ENCODE measurements around the gene PRMT3. TPM values are rescaled to one million over a fixed set of nuclear protein-coding genes. Genes with fewer than 3 reads are reported as not detected.
A peak's percentile ranks its signal among the peaks of the same experiment; 100 is the strongest.
"Not testable (repeated sequence)": the region's sequence is repeated elsewhere in the genome, so short reads cannot be mapped to it uniquely, and the experiment has no call there.

The PRMT3 gene
- total and polyA plus RNA-seq, 3 experiments from 2014 or later, result 5.4 to 54.4 (median 50.0) TPM

GRCh38 chr11:20376162-20376730, 11.3 kb upstream of the PRMT3 start:
- Mint-ChIP-seq H3K9me3 (no peaks in the 10 kb centered on the region), H3K27ac (peak overlapping the region in 1 of 8 donors; percentile 46)
- POLR2A ChIA-PET, result no interaction called here

DNA sequence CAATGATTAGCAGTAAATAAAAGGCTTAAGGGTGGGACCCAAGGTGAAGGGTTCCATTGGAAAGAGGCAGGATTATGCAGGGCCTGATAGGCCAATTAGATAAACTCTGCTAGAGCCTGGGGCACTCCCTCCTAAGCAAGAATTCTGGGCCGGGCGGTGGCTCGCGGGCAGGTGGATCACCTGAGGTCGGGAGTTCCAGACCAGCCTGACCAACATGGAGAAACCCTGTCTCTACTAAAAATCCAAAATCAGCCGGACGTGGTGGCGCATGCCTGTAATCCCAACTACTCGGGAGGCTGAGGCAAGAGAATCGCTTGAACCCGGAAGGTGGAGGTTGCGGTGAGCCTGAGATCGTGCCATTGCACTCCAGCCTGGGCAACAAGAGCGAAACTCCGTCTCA, 1.5 kb upstream of the PRMT3 start:
- H3K27ac ChIP-seq (ENCODE audit: low read depth, low read length); H3K9me3 Mint-ChIP-seq; H3K4me3 ChIP-seq (ENCODE audit: low read length); H3K9me3 ChIP-seq (ENCODE audit: low read length); H3K36me3 ChIP-seq (ENCODE audit: insufficient read depth, low read length); H3K27me3 ChIP-seq (ENCODE audit: insufficient read depth, low read length, poor library complexity, severe bottlenecking); POLR2A ChIA-PET; H3K27me3 Mint-ChIP-seq: not testable (repeated sequence)
- H3K36me3 Mint-ChIP-seq, result peaks cover 0 to 40% (median 8%) of the 10 kb centered on the region in 3 donors
- CTCF ChIA-PET, result interaction anchor here (1.0 to 2.0 kb wide), 4 partner anchors 11 to 726 kb away, joined by 3 to 5 read pairs (median 3); no protein-coding TSS in a partner anchor
- H3K4me3 Mint-ChIP-seq, result peak overlapping the region; percentile 42 to 99 (median 98)
- peak overlapping the region in 7 of 8 donors; percentile 61 to 100 (median 99) for H3K27ac Mint-ChIP-seq
- H3K4me1 ChIP-seq (ENCODE audit: insufficient read depth, low read length), result peaks cover 21% of the 10 kb centered on the region
- H3K4me1 Mint-ChIP-seq, result peaks cover 23 to 39% (median 32%) of the 10 kb centered on the region in 3 donors
- peak in 1 of 5 donors; percentile 49 for DNase-seq

More at GRCh38 chr11:20376162-20376730, 11.3 kb upstream of the PRMT3 start:
- H3K4me1 Mint-ChIP-seq, result peaks cover 0 to 9% (median 8%) of the 10 kb centered on the region in 3 donors
- H3K4me3 Mint-ChIP-seq, result no peak overlapping the region
- DNase-seq, result no peak
- H3K36me3 Mint-ChIP-seq, result peaks cover 0 to 74% (median 8%) of the 10 kb centered on the region in 3 donors
- H3K36me3 ChIP-seq (ENCODE audit: insufficient read depth, low read length), result peaks cover 7% of the 10 kb centered on the region
- no peaks in the 10 kb centered on the region for H3K27me3 Mint-ChIP-seq
- no peaks in the 10 kb centered on the region for H3K9me3 ChIP-seq (ENCODE audit: low read length)
- H3K27ac ChIP-seq (ENCODE audit: low read depth, low read length), result no peak overlapping the region
- H3K4me1 ChIP-seq (ENCODE audit: insufficient read depth, low read length), result no peaks in the 10 kb centered on the region
- CTCF ChIA-PET, result no interaction called here
- no peaks in the 10 kb centered on the region for H3K27me3 ChIP-seq (ENCODE audit: insufficient read depth, low read length, poor library complexity, severe bottlenecking)
- H3K4me3 ChIP-seq (ENCODE audit: low read length), result no peak overlapping the region

GRCh38 chr11:20388096-20389055, 860 bp downstream of the PRMT3 start:
- Histone ChIP-seq H3K4me3 (ENCODE audit: low read length) (peak overlapping the region; percentile 79), H3K36me3 (ENCODE audit: insufficient read depth, low read length) (peaks cover 5% of the 10 kb centered on the region), H3K9me3 (ENCODE audit: low read length) (no peaks in the 10 kb centered on the region), H3K27me3 (ENCODE audit: insufficient read depth, low read length, poor library complexity, severe bottlenecking) (no peaks in the 10 kb centered on the region), H3K4me1 (ENCODE audit: insufficient read depth, low read length) (peaks cover 21% of the 10 kb centered on the region), H3K27ac (ENCODE audit: low read depth, low read length) (peak overlapping the region; percentile 95)
- Mint-ChIP-seq H3K4me1 (peaks cover 23 to 41% (median 37%) of the 10 kb centered on the region in 3 donors), H3K36me3 (peaks cover 0 to 38% (median 7%) of the 10 kb centered on the region in 3 donors), H3K4me3 (peak overlapping the region; percentile 95 to 99 (median 98)), H3K27ac (peak overlapping the region; percentile 84 to 100 (median 98)), H3K27me3 (peaks cover 0 to 3% of the 10 kb centered on the region in 2 donors), H3K9me3 (no peaks in the 10 kb centered on the region)
- CTCF ChIA-PET, result interaction anchor here (0.8 to 1.0 kb wide), 2 partner anchors 9 to 12 kb away, joined by 3 to 4 read pairs; no protein-coding TSS in a partner anchor
- no peak for DNase-seq
- POLR2A ChIA-PET, result no interaction called here

DNA sequence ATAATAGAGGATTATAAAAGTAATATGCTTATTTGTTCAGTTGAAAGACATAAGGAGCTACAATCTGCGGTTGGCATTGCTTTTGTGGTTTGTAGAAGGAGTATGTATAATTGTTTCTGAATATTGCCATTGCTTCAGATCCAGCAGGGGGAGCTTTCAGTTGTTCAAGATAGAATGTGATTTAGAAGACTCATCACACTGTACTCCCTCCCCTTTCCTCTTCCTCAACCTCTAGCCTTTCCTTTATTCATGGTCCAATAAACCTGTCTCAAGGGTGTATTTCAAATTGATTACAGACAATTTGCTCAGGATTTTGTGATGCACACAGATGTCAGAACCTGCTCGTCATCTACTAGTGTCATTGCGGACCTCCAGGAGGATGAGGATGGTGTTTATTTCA, 9.8 kb downstream of the PRMT3 start:
- Histone ChIP-seq H3K27ac (ENCODE audit: low read depth, low read length) (no peak overlapping the region), H3K4me3 (ENCODE audit: low read length) (no peak overlapping the region), H3K4me1 (ENCODE audit: insufficient read depth, low read length) (no peaks in the 10 kb centered on the region), H3K36me3 (ENCODE audit: insufficient read depth, low read length) (peaks cover 9% of the 10 kb centered on the region), H3K9me3 (ENCODE audit: low read length) (no peaks in the 10 kb centered on the region), H3K27me3 (ENCODE audit: insufficient read depth, low read length, poor library complexity, severe bottlenecking) (no peaks in the 10 kb centered on the region)
- Mint-ChIP-seq H3K27me3 (no peaks in the 10 kb centered on the region), H3K4me3 (no peak overlapping the region), H3K9me3 (no peaks in the 10 kb centered on the region), H3K36me3 (peaks cover 0 to 69% (median 20%) of the 10 kb centered on the region in 3 donors), H3K27ac (peak overlapping the region in 2 of 8 donors; percentile 3 to 4), H3K4me1 (peaks cover 8 to 23% (median 17%) of the 10 kb centered on the region in 3 donors)
- POLR2A ChIA-PET, result no interaction called here
- peak in 3 of 5 donors; percentile 15 to 49 (median 23) for DNase-seq
- CTCF ChIA-PET, result interaction anchor here (0.7 to 1.9 kb wide), 7 partner anchors 8 to 32 kb away, joined by 3 to 5 read pairs (median 3); no protein-coding TSS in a partner anchor

- H3K27me3 ChIP-seq (ENCODE audit: insufficient read depth, low read length, poor library complexity, severe bottlenecking), result no peaks in the 10 kb centered on the region
- H3K9me3 ChIP-seq (ENCODE audit: low read length), result no peaks in the 10 kb centered on the region
- no peak overlapping the region for H3K27ac Mint-ChIP-seq
- peaks cover 8% of the 10 kb centered on the region for H3K36me3 ChIP-seq (ENCODE audit: insufficient read depth, low read length)
- peaks cover 3 to 68% (median 22%) of the 10 kb centered on the region in 3 donors for H3K36me3 Mint-ChIP-seq
- no peak overlapping the region for H3K27ac ChIP-seq (ENCODE audit: low read depth, low read length)
- no peak overlapping the region for H3K4me3 ChIP-seq (ENCODE audit: low read length)
- ChIA-PET POLR2A (no interaction called here), CTCF (interaction anchor here (1.0 kb wide), 2 partner anchors 9 to 11 kb away, joined by 3 to 4 read pairs; no protein-coding TSS in a partner anchor)
- peaks cover 8 to 20% (median 16%) of the 10 kb centered on the region in 3 donors for H3K4me1 Mint-ChIP-seq
- DNase-seq, result no peak
- no peak overlapping the region for H3K4me3 Mint-ChIP-seq
- no peaks in the 10 kb centered on the region for H3K27me3 Mint-ChIP-seq
- no peaks in the 10 kb centered on the region for H3K4me1 ChIP-seq (ENCODE audit: insufficient read depth, low read length)
- H3K9me3 Mint-ChIP-seq, result no peaks in the 10 kb centered on the region
These were observed 12.0 kb downstream of the PRMT3 start for GRCh38 chr11:20399498-20399897.

GRCh38 chr11:20403059-20403458, 15.5 kb downstream of the PRMT3 start:
- H3K9me3 Mint-ChIP-seq, result no peaks in the 10 kb centered on the region
- no peak overlapping the region for H3K4me3 Mint-ChIP-seq
- peaks cover 3 to 71% (median 20%) of the 10 kb centered on the region in 3 donors for H3K36me3 Mint-ChIP-seq
- Histone ChIP-seq H3K4me3 (ENCODE audit: low read length) (no peak overlapping the region), H3K27me3 (ENCODE audit: insufficient read depth, low read length, poor library complexity, severe bottlenecking) (no peaks in the 10 kb centered on the region), H3K9me3 (ENCODE audit: low read length) (no peaks in the 10 kb centered on the region), H3K4me1 (ENCODE audit: insufficient read depth, low read length) (no peaks in the 10 kb centered on the region), H3K36me3 (ENCODE audit: insufficient read depth, low read length) (peaks cover 4% of the 10 kb centered on the region), H3K27ac (ENCODE audit: low read depth, low read length) (no peak overlapping the region)
- CTCF ChIA-PET, result no interaction called here
- peaks cover 0 to 7% (median 6%) of the 10 kb centered on the region in 3 donors for H3K4me1 Mint-ChIP-seq
- no peak overlapping the region for H3K27ac Mint-ChIP-seq
- no peak for DNase-seq
- POLR2A ChIA-PET, result no interaction called here
- H3K27me3 Mint-ChIP-seq, result no peaks in the 10 kb centered on the region

DNA sequence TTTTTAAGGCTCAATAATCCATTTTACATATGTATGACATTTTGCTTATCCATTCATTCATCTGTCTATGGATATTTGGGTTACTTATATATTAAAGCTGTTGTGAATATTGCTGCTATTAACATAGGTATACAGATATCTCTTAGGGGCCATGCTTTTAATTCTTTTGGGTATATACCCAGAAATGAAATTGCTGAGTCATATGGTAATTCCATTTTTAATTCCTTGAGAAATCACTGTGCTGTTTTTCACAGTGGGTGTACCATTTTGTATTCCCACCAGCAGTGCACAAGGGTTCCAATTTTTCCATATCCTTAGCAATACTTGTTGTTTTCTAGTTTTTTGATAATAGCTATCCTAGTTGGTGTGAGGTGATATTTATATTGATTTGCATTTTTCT, 19.0 kb downstream of the PRMT3 start:
- Histone ChIP-seq H3K4me3 (ENCODE audit: low read length) (no peak overlapping the region), H3K4me1 (ENCODE audit: insufficient read depth, low read length) (no peaks in the 10 kb centered on the region), H3K27me3 (ENCODE audit: insufficient read depth, low read length, poor library complexity, severe bottlenecking) (no peaks in the 10 kb centered on the region), H3K9me3 (ENCODE audit: low read length) (no peaks in the 10 kb centered on the region), H3K36me3 (ENCODE audit: insufficient read depth, low read length) (peaks cover 13% of the 10 kb centered on the region), H3K27ac (ENCODE audit: low read depth, low read length) (no peak overlapping the region)
- ChIA-PET POLR2A (no interaction called here), CTCF (no interaction called here)
- Mint-ChIP-seq H3K9me3 (no peaks in the 10 kb centered on the region), H3K27ac (no peak overlapping the region), H3K27me3 (no peaks in the 10 kb centered on the region), H3K4me1 (peaks cover 0 to 6% (median 1%) of the 10 kb centered on the region in 3 donors), H3K4me3 (no peak overlapping the region), H3K36me3 (peaks cover 6 to 68% (median 20%) of the 10 kb centered on the region in 3 donors)
- DNase-seq, result no peak

- Mint-ChIP-seq H3K27me3 (no peaks in the 10 kb centered on the region), H3K9me3 (no peaks in the 10 kb centered on the region), H3K4me1 (peaks cover 0 to 6% (median 1%) of the 10 kb centered on the region in 3 donors), H3K27ac (peak overlapping the region in 1 of 8 donors; percentile 26), H3K4me3 (no peak overlapping the region), H3K36me3 (peaks cover 6 to 68% (median 25%) of the 10 kb centered on the region in 3 donors)
- no peak overlapping the region for H3K27ac ChIP-seq (ENCODE audit: low read depth, low read length)
- H3K4me3 ChIP-seq (ENCODE audit: low read length), result no peak overlapping the region
- no peaks in the 10 kb centered on the region for H3K9me3 ChIP-seq (ENCODE audit: low read length)
- H3K4me1 ChIP-seq (ENCODE audit: insufficient read depth, low read length), result no peaks in the 10 kb centered on the region
- no peaks in the 10 kb centered on the region for H3K27me3 ChIP-seq (ENCODE audit: insufficient read depth, low read length, poor library complexity, severe bottlenecking)
- ChIA-PET POLR2A (no interaction called here), CTCF (no interaction called here)
- H3K36me3 ChIP-seq (ENCODE audit: insufficient read depth, low read length), result peaks cover 13% of the 10 kb centered on the region
- DNase-seq, result no peak
These were observed 19.8 kb downstream of the PRMT3 start for GRCh38 chr11:20407344-20407743.
